Activated CD8-positive, alpha-beta memory T cell treated with anti-CD3 and anti-CD28 coated beads for 4 hours (primary cell): ENCODE results near the gene PIGU.
"Not testable (repeated sequence)": the region's sequence is repeated elsewhere in the genome, so short reads cannot be mapped to it uniquely, and the experiment has no call there.

Source experiments
- DNase-seq, 2 donors: peaks; one replicate each; pipeline ENCODE4 v3.0.0-alpha.2; 2020; ENCODE audit warnings: low read depth in 2 of 2

Gene PIGU, protein sequence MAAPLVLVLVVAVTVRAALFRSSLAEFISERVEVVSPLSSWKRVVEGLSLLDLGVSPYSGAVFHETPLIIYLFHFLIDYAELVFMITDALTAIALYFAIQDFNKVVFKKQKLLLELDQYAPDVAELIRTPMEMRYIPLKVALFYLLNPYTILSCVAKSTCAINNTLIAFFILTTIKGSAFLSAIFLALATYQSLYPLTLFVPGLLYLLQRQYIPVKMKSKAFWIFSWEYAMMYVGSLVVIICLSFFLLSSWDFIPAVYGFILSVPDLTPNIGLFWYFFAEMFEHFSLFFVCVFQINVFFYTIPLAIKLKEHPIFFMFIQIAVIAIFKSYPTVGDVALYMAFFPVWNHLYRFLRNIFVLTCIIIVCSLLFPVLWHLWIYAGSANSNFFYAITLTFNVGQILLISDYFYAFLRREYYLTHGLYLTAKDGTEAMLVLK

DNA sequence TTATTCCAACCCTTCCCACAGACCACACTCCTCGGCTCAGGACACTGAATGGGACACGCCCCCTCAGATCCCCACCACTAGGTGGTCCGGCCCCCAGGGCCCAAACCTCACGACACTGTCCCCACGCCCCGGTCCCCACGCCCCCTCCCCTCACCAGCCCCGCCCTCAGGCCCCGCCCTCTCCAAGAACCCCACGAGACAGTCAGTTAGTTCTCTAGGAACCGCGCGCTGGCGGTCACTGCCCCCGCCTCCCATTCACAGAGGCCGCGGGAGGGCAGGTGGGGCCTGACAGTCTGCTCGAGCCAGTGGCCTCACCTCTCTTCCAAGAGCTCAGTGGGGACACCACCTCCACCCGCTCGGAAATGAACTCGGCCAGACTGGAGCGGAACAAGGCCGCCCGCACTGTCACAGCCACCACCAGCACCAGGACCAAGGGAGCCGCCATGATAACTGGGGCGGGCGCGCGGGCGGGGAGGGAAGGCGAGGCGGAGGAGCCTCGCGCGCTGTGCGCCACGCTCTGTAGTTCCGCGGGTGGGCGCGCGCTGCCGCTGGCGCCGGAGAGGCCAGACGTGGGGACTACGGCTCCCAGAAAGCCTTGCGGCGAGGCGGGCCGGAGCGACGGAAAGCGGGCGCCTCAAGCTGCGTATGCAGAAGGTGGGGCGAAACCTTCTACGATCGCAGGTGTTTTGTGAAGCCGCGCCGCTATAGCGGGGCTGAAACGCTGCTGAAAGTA is at the start of gene PIGU:
Gene PIGU, minus strand, starts transcription at position 451 of the 732 bp plus-strand sequence. Its CDS starts 7 bp downstream, at position 444.
- DNase-seq = peak; percentile 93 to 94

DNA sequence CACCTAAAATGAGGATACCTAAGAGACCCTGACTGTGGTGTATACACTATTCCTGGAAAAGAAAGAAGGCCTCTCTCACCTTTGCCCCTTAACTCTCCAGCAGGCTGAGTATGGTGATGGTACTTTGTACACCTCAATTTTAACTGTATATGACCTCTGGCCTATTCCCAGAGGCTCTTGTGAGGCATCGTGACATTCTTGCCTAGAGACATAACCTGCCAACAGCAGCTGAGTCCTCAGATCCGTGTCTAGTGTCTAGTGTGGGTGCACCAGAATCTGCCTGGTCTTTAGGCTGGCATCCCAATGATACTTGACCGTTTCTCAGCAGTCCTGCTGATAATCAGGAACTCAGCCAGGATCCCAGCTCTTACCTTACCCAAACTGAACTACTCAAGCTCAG is 47.3 kb upstream of the PIGU start:
- DNase-seq = no peak

DNA sequence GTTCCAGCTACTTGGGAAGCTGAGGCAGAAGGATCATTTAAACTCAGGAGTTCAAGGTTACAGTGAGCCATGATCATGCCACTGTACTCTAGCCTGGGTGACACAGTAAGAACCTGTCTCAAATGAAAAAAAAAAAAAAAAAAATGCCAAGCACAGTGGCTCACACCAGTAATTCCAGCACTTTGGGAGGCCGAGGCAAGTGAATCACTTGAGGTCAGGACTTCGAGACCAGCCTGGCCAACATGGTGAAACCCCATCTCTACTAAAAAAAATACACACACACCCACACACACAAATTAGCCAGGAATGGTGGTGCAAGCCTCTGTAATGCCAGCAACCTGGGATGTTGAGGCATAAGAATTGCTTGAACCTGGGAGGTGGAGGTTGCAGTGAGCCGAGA is 45.7 kb upstream of the PIGU start:
- DNase-seq = not testable (repeated sequence)

DNA sequence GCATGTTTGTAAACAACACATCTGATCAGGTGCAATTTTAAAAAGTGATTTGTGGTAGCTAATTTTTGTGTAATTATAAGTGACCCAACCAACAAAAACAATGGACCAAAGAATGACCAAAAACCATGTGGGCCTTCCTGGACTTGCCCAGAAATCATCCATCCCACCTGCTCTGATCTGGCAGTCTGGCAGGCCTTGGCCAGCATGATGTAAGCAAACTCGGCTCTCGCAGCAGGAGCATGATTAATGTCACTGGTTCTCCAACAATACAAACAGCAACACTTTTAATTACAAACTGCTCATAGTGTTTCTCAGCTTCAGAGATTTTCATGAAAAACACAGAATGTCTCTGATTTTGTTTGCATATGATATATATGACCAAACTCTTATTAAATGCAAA is 43.4 kb upstream of the PIGU start:
- DNase-seq = no peak

DNA sequence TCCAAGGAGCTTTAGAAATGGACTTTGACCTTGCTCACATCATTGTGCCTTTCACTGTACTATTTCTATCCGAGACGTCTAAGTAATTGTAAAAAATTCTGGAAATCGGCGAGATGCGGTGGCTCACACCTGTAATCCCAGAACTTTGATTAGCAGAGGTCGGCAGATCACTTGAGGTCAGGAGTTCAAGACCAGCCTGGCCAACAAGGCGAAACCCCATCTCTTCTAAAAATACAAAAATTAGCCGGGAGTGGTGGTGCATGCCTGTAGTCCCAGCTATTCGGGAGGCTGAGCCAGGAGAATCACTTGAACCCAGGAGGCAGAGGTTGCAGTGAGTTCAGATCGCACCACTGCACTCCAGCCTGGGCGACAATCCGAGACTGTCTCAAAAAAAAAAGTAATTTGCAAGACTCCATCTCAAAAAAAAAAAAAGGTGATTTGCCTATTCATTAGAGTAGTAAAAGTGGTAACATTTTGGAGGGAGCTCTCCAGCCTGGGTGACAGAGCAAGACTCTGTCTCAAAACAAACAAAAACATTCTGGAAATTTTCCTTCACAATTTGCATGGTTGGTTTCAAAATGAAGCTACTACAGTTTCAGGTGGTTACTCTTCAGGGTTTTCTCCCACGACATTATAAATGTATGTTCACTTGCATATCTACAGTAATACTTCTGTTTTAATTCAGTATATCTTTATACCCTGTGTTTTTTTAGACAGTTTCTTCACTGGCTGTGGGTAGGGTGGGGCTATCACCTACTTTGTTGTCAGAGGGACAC is 42.5 kb upstream of the PIGU start:
- DNase-seq = not testable (repeated sequence)

DNA sequence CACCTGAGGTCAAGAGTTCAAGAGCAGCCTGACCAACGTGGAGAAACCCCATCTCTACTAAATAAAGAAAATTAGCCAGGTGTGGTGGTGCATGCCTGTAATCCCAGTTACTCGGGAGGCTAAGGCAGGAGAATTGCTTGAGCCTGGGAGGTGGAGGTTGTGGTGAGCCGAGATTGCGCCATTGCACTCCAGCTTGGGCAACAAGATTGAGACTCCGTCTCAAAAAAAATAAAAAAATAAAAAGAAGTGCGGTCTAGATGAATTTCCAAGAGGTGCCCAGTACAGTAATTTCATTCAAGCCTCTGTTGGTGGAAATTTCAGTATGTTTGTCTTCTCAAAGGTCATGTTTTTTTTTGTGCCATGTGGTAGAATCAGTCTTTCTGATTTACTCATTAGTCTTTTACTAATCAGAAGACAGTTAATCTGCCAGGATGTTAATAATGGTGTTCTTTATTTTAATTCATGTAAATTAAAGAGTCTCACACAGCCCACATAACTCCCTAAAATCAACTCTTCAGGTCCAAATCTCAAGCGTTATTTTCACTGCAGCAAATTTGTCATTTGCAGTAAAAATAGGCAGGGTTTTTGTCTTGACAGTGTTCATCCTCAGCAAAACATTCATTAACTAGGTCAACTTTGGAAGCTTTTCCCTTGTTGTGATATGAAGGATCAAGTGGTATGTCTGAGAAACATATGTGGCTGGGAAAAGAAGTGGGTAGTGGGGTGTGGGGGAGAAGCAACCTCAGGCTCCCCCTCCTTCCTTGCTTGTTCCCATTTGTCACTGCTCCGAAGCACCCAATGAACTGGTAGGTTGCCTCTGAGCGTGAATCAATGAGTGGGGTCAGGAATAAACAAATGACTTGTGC is 40.6 kb upstream of the PIGU start:
- no peak for DNase-seq

DNA sequence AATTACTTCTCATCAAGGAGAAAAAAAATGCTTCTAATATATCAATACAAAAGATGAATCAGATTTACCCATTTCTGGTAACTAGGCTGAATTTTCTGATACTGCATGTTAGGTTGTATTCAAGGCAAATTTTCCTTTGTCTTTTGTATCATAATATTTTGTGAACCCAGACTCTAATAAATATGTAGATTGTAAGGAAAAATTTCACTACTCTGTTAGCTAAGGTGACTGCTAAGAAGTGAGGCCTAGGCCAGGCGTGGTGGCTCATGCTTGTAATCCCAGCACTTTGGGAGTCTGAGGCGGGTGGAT is 40.0 kb upstream of the PIGU start:
- DNase-seq = no peak

DNA sequence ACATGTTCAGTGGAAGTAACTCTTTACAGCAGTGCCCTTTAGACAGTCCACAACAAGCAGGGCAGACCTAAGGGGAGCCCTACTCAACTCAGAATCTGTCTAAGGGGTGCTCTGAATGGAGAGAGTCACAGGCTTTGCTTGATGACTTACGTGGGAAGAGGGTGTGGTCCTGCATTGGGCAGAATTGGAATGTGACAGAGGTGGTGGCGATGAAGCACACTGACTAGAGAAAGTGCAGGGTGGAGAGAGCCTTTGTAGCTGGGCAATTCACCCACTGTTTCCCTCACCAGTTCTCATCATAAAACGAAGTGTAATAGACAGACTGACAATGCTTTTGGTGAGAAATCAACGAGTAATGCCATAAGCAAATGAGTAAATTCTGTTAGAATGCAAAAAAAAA is 38.5 kb upstream of the PIGU start:
- no peak for DNase-seq

DNA sequence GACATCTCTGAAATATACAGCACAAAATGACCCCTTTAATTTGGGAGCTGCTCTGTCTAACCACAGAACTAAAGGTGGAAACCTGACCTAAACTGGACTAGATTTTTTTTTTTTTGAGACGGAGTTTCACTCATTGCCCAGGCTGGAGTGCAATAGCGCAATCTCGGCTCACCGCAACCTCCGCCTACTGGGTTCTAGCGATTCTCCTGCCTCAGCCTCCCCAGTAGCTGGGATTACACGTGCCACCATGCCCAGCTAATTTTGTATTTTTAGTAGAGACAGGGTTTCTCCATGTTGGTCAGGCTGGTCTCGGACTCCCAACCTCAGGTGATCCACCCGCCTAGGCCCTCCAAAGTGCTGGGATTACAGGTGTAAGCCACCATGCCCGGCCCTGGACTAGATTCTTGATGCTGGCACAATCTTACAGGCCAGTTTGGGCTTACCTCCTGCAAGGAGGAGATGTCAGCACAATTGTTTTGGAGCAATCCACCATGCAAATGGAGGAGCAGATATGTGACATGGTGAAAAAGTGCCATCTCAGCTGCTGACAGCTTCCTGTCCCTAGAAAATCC is 37.1 kb upstream of the PIGU start:
- DNase-seq = not testable (repeated sequence)

DNA sequence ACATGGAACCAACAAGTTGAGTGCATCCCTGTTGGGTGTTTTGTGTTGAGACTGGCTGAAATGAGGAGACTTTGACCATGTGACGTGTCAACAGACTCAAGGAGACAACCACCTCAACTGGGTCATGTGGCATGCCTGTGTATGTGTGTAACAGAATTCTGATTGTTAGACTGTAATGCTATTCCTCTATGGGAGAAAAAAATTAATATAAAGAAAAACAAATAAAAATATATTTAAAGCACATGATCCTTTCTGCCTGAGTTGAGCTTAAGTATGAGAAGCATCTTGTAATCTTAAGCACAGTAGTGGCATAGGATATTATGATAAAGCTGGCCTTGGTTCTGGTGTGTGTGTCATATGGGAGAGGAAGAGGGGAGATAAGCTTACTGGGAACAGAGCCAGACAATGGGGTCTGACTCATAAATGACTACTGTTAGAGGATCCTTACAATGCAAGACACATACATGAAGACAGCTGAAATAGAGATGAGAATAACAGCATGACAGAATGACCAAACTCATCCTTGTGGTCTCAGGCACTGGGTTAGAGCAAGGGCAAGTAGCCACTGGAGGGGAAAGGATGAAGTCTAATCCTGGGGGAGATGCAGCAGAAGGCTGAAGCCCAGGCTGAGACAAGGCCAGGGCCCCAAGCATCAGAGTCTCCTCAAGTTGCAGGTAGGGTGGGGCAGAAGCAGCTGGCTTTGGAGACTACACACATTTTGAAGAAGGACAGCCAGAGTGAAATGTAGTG is 36.5 kb upstream of the PIGU start:
- no peak for DNase-seq

DNA sequence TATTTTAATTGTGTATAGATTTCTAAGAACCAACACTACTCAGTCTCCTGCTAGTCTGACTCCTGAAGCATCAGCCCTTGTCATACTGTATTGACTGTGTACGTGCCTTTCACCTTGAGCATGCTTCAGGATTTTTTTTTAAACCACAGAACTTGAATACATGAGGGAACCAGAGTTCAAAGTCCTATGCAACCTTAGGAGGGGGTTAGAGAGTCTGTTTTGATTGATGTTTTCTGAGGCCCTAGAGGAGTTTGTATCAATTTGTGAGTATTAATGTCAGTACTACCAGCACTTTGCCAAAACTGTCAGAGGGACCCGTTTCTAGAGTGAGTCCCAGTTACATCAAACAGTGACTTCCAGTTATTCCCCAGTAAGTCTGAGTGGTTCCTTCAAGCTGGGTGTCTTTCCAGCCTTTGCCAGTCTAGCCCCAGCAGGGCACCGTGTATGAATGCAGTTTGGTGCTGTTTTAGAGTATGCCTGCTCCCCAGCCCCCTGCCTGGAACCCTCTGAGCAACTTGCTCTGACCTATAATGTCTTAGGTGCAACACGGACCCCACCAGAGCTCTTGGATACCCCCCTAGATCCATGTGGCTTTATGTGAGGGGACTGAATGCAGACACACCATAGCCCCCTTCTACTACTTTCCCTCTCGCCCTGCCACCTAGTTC is 35.8 kb upstream of the PIGU start:
- no peak for DNase-seq

DNA sequence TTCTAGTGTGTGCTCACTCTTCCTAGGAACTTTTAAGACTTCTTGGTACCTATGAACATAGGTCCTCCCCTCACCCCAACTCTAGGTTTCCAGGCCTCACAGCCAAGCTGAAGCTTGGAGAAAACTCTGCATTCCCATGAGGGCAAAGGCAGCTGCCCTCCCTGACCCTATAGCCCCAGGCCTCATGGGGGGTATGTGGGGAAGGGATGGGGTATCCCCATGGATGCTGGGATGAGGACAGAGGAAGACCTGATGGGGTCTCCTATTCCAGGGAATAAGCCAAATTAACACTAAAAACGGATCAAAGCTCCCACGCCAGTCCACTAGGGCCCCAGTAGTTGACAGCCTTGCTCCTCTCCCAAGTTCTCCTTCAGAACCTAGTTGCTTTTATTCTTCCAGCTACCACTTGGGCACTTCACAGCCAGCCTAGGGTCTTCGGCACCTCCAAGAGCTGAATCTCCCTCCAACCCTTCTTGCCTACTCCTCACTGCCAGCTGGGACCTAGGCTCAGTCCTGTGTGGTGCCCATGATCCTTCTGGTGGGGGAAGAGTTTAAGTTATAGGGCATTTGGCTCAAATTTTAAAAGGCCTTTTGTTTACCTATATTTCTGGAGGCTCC is 35.0 kb upstream of the PIGU start:
- no peak for DNase-seq

DNA sequence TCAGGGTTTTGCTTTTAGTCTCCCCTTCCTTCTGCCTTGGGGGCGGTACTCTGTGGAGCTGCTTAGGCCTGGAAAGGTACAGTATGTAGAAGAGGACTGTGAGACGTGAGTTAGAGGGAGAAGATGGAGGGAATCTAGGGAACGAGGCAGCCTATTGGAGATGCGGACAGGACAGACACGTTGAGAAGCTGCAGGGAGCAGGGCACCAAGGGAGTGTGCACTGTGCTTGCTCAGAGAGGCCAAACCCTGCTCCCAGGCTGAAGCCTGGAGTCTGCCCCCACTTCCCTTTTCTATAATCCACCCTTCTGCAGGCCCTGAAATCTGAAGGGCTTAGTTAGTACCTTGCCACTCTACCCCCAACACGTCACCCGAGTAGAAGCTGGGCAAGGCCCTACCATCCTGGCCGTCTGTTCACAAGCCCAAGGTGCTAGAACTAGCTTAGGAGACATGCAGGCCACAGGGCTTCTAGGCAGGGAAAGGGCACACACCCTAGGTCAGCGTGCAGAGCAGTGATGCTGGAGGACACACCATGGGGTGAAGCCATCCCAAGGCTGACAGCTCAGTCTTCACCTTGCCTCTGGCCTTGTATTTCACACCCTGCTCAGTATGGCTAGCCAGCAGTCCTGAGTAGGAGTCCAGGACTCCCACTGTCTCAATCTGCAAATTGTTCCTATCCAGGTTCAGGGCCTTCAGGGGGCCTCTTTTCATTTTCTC is 34.1 kb upstream of the PIGU start:
- DNase-seq = no peak

DNA sequence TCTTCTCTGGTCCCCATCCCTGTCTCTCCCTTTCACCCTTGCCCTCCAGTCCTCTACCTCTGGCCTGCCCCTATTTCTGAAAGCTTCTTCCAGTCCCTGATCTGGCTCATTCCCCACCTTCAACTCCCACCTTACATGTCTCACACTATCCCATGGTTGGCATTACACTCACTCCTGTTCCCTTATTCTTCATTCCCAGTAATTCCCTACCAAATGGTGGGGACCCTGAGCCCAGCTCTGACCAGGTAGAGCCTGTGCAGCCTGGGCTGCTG is 33.6 kb upstream of the PIGU start:
- DNase-seq = no peak

DNA sequence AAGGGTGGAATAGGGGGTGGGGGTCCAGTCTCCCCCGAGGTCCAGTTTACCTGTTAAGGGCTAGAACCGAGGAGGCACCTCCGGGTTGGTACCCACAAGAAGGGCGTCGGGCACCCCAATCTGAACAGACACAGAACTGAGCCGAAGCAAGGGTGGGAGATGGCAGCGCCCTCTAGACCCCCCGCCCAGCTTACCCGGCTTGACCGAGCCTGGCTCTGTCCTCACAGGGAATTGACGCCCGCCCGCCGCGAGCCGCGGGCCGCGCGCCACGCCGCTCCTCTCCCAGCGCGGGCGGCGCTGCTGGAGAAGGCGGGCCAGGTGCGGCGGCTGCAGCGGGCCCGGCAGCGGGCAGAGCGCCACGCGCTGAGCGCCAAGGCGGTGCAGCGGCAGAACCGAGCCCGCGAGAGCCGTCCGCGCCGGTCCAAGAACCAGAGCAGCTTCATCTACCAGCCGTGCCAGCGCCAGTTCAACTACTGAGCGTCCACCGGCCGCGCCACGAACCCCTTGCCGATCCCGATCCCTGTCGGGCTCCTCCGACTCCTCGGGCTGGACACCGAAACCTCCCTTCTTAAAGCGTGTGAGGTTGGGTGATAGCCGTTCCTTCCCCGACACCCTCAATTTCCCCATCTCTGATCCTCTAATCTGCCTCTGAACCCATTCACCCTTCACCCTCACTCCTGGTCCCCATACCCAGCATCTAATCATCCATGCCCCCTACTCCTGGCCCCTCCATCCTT is 33.1 kb upstream of the PIGU start:
- DNase-seq = peak; percentile 38 to 47

DNA sequence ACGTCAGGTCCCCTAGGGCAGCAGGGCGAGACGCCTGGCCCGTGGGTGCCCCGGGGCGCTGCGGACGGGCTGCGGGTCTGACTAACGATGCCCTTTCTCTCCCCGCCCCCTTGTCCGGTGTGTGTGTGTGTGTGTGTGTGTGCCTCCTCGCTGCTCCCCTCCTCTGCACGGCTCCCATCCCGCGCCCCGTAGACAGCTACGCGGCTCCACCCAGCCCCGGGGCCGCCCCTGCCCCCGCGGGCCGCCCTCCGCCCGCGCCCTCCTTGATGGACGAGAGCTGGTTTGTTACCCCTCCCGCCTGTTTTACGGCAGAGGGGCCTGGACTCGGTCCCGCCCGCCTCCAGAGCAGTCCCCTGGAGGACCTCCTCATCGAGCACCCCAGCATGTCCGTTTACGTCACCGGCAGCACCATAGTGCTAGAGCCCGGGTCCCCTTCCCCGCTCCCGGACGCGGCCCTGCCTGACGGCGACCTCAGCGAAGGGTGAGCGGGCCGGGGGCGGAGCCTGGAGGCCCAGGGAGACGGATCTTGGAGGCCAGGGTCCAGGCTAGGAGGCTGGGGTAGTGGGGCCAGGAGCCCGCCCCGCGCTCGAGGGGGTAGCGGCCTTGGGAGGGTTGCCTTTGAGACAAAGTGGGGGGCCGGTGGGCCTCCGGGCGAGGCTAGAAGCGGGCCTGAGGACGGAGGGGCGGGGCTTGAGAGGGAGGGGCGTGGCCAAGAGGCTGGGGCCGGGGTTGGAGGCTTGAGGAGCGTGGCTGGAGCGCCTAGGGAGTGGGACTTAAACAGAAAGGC is 32.3 kb upstream of the PIGU start:
- DNase-seq = peak; percentile 51 to 58

DNA sequence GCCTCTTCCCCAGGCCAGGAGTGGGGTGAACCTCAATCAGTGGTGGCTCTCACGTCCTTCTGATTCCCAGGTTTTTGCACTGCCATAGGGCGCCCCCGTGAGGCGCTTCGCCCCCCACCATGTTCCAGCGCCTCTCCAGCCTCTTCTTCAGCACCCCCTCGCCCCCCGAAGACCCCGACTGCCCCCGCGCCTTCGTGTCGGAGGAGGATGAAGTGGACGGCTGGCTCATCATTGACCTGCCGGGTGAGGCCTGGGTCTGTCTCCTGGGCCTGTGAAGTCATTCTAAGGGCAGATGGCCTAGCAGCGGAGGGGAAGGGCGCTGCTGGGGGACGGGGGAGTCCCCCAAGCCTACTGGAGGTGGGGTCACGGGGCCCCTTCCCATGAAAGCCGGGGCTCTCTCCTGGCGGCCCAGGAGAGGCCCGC is 31.7 kb upstream of the PIGU start:
- DNase-seq = peak in 1 of 2 donors; percentile 22
